Upper lobe of left lung (tissue), 4 donors: ENCODE measurements around the gene RBMS1.

ENCODE experiments used
- EP300 ChIP-seq, 4 donors: sonication (generic); formaldehyde crosslinking; IDR thresholded peaks; one replicate each; pipeline ENCODE4 v1.5.1; 2017; ENCODE audit warnings: antibody characterized with exemption in 4 of 4, control low read depth in 2 of 4
- POLR2A ChIP-seq, 4 donors: fragments of 450-650 bp; IDR thresholded peaks; one replicate each; pipeline ENCODE4 v1.5.1; 2016 to 2017; ENCODE audit warnings: antibody characterized with exemption in 4 of 4, mild to moderate bottlenecking in 2 of 4
- POLR2AphosphoS5 ChIP-seq, 2 donors: sonication (generic); formaldehyde crosslinking; IDR thresholded peaks; one replicate each; pipeline ENCODE4 v1.5.1; 2017; ENCODE audit warnings: antibody characterized with exemption in 2 of 2
- TF ChIP-seq, protein P1 (sequence below), 6 experiments: fragments of 450-650 bp in 4 of 6; fragments of 200-600 bp in 2 of 6; sonication (generic) in 2 of 6; IDR thresholded peaks; one replicate each; pipeline ENCODE4 v1.5.1; 2016 to 2019; ENCODE audit warnings: antibody characterized with exemption in 6 of 6

DNA sequence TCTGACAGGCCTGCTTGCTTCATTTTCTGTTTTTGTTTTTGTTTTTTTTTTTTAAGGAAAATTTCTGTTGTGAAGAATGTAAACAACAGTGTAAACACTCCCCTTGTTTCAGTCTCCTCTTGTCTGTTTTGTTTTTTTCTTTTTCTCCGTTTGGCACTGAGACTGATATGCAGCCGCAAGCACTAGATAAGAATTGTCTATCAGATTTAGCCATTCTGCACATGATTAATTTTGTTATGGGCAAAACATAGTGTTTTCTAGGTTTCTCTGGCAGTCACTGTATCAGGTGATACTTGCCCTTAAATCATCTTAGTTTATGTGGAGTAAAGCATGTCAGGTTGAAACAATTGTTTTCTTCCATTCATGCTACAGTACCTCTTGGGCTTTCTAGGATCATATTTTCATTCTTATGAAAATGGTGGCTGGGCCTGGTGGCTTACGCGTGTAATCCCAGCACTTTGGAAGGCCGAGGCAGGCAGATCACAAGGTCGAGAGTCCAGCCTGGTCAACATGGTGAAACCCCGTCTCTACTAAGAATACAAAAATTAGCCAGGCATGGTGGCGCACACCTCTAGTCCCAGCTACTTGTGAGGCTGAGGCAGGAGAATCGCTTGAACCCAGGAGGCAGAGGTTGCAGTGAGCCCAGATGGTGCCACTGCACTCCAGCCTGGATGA, 12.9 kb upstream of the RBMS1 start:
- no peak for TF ChIP-seq POLR2AphosphoS5 (IDR thresholded peaks at IDR 0.05)
- TF ChIP-seq, protein P1, sequence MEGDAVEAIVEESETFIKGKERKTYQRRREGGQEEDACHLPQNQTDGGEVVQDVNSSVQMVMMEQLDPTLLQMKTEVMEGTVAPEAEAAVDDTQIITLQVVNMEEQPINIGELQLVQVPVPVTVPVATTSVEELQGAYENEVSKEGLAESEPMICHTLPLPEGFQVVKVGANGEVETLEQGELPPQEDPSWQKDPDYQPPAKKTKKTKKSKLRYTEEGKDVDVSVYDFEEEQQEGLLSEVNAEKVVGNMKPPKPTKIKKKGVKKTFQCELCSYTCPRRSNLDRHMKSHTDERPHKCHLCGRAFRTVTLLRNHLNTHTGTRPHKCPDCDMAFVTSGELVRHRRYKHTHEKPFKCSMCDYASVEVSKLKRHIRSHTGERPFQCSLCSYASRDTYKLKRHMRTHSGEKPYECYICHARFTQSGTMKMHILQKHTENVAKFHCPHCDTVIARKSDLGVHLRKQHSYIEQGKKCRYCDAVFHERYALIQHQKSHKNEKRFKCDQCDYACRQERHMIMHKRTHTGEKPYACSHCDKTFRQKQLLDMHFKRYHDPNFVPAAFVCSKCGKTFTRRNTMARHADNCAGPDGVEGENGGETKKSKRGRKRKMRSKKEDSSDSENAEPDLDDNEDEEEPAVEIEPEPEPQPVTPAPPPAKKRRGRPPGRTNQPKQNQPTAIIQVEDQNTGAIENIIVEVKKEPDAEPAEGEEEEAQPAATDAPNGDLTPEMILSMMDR (IDR thresholded peaks at IDR 0.05), result no peak
- TF ChIP-seq POLR2A (IDR thresholded peaks at IDR 0.05), result no peak
- no peak for TF ChIP-seq EP300 (IDR thresholded peaks at IDR 0.05)
